ENCODE results near the gene GPAT2. TPM values are rescaled to one million over a fixed set of nuclear protein-coding genes. Genes with fewer than 3 reads are reported as not detected.
"Not testable (repeated sequence)": the region's sequence is repeated elsewhere in the genome, so short reads cannot be mapped to it uniquely, and the experiment has no call there.

Gene GPAT2
- total RNA-seq, 1 donor from 2014 or later, result 0.44 TPM

DNA sequence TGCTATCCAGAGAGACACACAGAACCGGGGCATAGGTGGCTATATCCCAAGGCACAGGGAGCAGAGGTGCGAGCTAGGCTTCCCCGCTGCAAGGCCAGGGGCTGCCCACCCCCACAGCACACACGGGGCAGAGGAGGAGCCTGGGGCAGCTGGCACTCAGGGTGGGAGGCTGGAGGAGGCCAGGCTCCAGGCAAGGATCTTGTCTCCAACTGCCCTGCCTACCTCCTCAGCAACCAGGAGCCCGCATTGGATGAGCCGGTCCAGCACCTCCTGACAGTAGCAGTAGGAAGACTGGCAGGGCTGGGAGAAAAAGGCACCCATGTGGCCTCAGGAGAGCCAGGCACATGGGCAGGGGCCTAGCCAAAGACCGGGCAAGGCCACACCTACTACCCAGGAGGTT is 11.0 kb downstream of the GPAT2 start:
- ATAC-seq, result not testable (repeated sequence)

- ATAC-seq, result peak; percentile 93
These were observed 11.8 kb downstream of the GPAT2 start for GRCh38 chr2:96022701-96023447.

DNA sequence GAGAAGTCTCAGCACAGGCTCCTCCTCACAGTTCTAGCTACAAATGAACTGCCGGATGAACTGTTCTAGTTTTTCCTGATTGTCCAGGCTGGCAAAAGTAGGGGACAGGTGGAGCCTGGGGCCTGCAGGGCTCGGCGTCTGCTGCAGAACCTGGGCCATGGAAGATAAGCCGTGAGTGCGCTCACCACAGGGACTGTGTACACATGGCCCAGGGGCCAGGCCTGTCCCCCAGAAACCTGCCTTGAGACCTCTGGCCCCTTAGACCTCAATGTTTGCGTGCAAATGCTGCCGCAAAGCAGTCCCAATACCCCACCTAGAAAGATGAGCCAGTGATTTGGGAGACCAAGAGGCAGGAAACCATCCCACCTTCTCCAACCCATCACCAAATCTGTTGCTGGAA is 12.6 kb downstream of the GPAT2 start:
- ATAC-seq, result not testable (repeated sequence)

DNA sequence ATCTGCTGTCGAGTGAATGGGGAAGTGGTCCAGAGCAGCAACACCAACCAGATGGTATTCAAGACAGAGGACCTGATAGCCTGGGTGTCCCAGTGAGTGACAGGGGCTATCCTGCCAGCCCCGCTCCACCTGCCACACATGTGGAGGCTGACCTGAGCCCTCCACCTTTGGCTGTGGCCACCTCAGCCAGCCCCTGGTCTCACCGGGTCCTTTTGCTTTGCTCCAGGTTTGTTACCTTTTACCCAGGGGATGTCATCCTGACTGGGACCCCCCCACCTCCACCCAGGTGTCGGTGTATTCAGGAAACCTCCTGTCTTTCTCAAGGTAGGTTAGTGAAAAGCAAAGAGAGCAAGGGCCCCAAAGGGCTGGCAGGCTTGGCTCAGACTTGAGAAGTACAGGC is 13.6 kb downstream of the GPAT2 start:
- not testable (repeated sequence) for ATAC-seq

GRCh38 chr2:96019909-96020590 is 14.7 kb downstream of the GPAT2 start:
- not testable (repeated sequence) for ATAC-seq

DNA sequence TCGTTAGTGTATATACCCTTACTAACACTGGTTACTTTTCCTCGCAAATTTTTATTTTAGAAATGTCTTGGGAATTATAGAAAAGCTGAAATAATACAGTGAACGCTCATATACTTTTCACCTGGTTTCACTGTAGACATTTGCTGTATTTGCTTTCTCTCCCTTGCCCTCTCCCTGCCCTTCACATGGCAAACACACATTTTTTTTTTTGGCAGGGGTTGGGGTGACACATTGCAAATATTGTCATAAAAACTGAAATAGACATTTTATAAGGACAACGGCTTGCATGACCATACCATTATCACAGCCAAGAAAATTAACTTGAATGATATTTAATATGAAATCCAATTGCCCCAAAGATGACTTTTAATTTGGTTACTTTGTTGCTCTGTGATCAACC is 18.4 kb downstream of the GPAT2 start:
- ATAC-seq, result not testable (repeated sequence)

- ATAC-seq, result not testable (repeated sequence)
These were observed 21.9 kb downstream of the GPAT2 start for GRCh38 chr2:96012792-96013264.

GRCh38 chr2:96012086-96012791 is 22.5 kb downstream of the GPAT2 start:
- not testable (repeated sequence) for ATAC-seq

- peak; percentile 48 for ATAC-seq
These were observed 23.6 kb downstream of the GPAT2 start for GRCh38 chr2:96011129-96011455.

GRCh38 chr2:96010320-96011128 is 24.2 kb downstream of the GPAT2 start:
- ATAC-seq, result peak; percentile 98

DNA sequence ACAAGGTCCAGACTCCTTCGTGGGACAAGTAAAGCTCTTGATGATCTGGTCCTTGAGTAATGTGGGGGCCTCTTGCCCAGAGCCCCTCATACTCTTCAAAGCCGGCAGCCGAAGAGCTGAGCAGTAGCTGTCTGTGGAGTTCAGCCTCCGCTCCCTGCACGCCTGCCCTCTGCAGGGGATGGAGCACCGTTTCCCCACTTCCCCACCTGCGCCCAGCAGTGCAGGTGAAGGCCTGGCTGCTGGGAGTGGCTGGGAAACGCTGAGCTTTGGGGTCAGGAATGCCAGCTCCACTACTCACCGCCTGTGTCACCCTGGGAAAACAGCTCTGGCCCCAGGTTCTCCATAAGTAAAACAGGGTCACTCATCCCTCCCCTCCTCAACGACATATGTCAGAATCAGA is 24.9 kb downstream of the GPAT2 start:
- peak; percentile 69 for ATAC-seq

GRCh38 chr2:96008051-96008450 is 26.7 kb downstream of the GPAT2 start:
- ATAC-seq, result not testable (repeated sequence)

DNA sequence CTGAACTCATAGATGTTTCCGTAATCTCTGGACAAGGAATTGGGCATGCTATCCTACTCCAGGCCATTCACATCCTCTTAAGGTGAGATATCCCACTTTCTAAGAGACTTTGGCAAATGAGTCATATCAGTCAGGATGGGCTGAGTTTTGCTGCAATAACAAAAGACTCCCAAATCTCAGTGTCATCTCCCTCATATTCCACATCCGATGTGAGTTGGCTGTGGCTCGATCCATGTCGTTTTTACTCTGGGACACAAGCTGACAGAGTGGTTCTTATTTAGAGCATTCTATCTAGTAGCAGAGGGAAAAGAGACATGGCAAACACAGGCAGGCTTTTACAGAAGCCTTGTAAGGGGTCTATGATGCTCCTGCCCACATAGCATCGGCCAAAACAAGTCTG is 28.5 kb downstream of the GPAT2 start:
- ATAC-seq, result not testable (repeated sequence)

- ATAC-seq, result peak; percentile 81
These were observed 42.0 kb downstream of the GPAT2 start for GRCh38 chr2:95992520-95993272.

GRCh38 chr2:95992102-95992501 is 42.6 kb downstream of the GPAT2 start:
- ATAC-seq, result peak; percentile 32

DNA sequence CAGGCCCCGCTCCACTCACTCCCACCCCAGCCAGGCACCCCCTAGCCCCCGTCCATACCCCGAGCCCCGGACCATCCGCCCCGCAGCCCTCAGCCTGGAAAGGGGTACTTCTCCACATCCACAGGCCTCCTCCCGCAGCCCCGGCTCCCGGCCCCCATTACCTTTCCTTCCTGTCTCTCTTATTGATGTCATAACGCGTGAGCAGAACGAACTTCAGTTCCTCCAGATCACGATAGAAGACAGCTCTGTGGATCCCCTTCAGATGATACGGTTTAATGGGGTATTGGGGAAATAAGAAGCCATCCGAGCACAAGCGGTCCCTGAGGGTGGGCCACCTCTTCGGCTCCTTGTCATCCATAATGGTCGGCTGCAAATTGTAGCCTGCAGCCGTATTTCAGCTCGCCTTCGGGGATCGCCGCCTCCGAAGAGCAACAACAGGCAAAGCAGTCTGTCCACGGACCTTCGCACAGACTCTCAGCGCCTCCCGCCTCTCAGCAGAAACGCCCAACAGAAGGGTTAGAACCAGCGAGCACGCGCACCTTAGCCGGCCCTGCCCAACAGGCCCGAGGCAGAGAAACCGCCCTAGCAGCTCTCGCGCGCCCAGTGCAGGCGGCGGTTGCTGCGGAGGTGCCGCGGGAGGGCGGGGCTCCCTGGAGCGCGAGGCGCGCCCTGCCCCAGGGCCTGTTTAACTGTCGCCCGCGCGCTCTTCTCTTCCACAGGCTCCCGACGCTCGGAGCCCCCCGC is 43.2 kb downstream of the GPAT2 start, which contains the start of gene ANKRD36C:
TSS of gene ANKRD36C (minus strand) at position 474 of the 744 bp plus-strand sequence. CDS start at position 358, 116 bp downstream.
- peak; percentile 95 for ATAC-seq

DNA sequence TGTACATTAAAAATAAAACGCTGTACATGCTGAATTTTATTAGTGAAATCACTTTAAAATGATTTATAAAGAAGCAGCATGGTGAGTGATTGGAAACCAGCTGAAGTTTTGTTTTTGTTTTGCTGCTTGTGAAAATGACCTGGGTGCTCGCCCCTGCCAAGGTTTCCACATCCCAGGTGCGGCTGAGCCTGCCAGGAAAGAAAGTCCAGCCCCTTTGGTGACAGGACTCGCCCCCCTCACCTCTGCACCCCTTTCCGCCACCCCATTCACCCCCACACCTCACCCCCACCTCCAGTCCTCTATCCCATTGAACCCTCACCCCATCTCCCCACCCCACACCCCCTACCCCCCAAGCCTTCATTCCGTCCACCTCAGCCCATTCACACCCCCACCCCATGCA is 43.8 kb downstream of the GPAT2 start:
- ATAC-seq, result not testable (repeated sequence)

Data from esophagus mucosa (tissue), 1 donor.